Activated naive CD8-positive, alpha-beta T cell (primary cell): ENCODE measurements around the gene AUP1.
"Not testable (repeated sequence)": the region's sequence is repeated elsewhere in the genome, so short reads cannot be mapped to it uniquely, and the experiment has no call there.

ENCODE experiments used
- H3K27ac Mint-ChIP-seq: one replicate; pipeline ENCODE4 v1.8.0; 2021; ENCODE audit warnings: mixed read lengths
- H3K27me3 Mint-ChIP-seq: one replicate; pipeline ENCODE4 v1.8.0; 2021; ENCODE audit warnings: mixed read lengths
- H3K36me3 Mint-ChIP-seq: one replicate; pipeline ENCODE4 v1.8.0; 2021; ENCODE audit warnings: mixed read lengths
- H3K4me1 Mint-ChIP-seq: one replicate; pipeline ENCODE4 v1.8.0; 2021; ENCODE audit warnings: low read depth, mixed read lengths
- H3K4me3 Mint-ChIP-seq: one replicate; pipeline ENCODE4 v1.8.0; 2021; ENCODE audit warnings: mild to moderate bottlenecking, mixed read lengths
- H3K9me3 Mint-ChIP-seq: one replicate; pipeline ENCODE4 v1.8.0; 2021; ENCODE audit warnings: low read depth, mixed read lengths

The AUP1 gene

GRCh38 chr2:74488643-74489481 is 40.6 kb downstream of the AUP1 start:
- H3K36me3 Mint-ChIP-seq: peaks cover 11% of the 10 kb centered on the region

GRCh38 chr2:74486141-74486540 is 43.4 kb downstream of the AUP1 start:
- H3K4me3 Mint-ChIP-seq: no peak overlapping the region
- peaks cover 8% of the 10 kb centered on the region for H3K36me3 Mint-ChIP-seq
- peaks cover 22% of the 10 kb centered on the region for H3K4me1 Mint-ChIP-seq
- no peaks in the 10 kb centered on the region for H3K9me3 Mint-ChIP-seq
- H3K27me3 Mint-ChIP-seq: no peaks in the 10 kb centered on the region
- no peak overlapping the region for H3K27ac Mint-ChIP-seq

More at GRCh38 chr2:74488643-74489481, 40.6 kb downstream of the AUP1 start:
- Mint-ChIP-seq H3K4me1 (peaks cover 8% of the 10 kb centered on the region), H3K9me3 (no peaks in the 10 kb centered on the region), H3K27me3 (no peaks in the 10 kb centered on the region), H3K27ac (no peak overlapping the region), H3K4me3 (no peak overlapping the region)

- Mint-ChIP-seq H3K4me1 (peaks cover 38% of the 10 kb centered on the region), H3K4me3 (peak overlapping the region; percentile 99)
- H3K27ac Mint-ChIP-seq, H3K27me3 Mint-ChIP-seq, H3K36me3 Mint-ChIP-seq, H3K9me3 Mint-ChIP-seq: not testable (repeated sequence)
Observed at GRCh38 chr2:74483675-74484164, 45.8 kb downstream of the AUP1 start.

- Mint-ChIP-seq H3K36me3 (no peaks in the 10 kb centered on the region), H3K4me3 (peak within 1 kb of the TSS; percentile 99)
Observed at GRCh38 chr2:74482801-74483674, 46.5 kb downstream of the AUP1 start, which contains the start of the genes CCDC142 and TTC31. Gene CCDC142, minus strand, starts transcription at chr2:74482998. Its CDS starts 161 bp downstream, at chr2:74482837. Gene TTC31, plus strand, starts transcription at chr2:74483081. Its CDS starts 15 bp downstream, at chr2:74483096.

GRCh38 chr2:74481961-74482800 is 47.3 kb downstream of the AUP1 start:
- H3K4me1 Mint-ChIP-seq: peaks cover 38% of the 10 kb centered on the region
- no peaks in the 10 kb centered on the region for H3K27me3 Mint-ChIP-seq

More at GRCh38 chr2:74482801-74483674, 46.5 kb downstream of the AUP1 start, which contains the start of the genes CCDC142 and TTC31:
- no peaks in the 10 kb centered on the region for H3K9me3 Mint-ChIP-seq
- H3K4me1 Mint-ChIP-seq: peaks cover 38% of the 10 kb centered on the region
- H3K27ac Mint-ChIP-seq: peak within 1 kb of the TSS; percentile 99
- H3K27me3 Mint-ChIP-seq: no peaks in the 10 kb centered on the region

GRCh38 chr2:74481431-74481830 is 48.1 kb downstream of the AUP1 start:
- no peaks in the 10 kb centered on the region for H3K9me3 Mint-ChIP-seq
- peak overlapping the region; percentile 99 for H3K4me3 Mint-ChIP-seq
- peaks cover 36% of the 10 kb centered on the region for H3K4me1 Mint-ChIP-seq
- H3K27ac Mint-ChIP-seq: no peak overlapping the region
- peaks cover 4% of the 10 kb centered on the region for H3K36me3 Mint-ChIP-seq
- no peaks in the 10 kb centered on the region for H3K27me3 Mint-ChIP-seq

More at GRCh38 chr2:74481961-74482800, 47.3 kb downstream of the AUP1 start:
- peaks cover 4% of the 10 kb centered on the region for H3K36me3 Mint-ChIP-seq
- no peaks in the 10 kb centered on the region for H3K9me3 Mint-ChIP-seq
- H3K4me3 Mint-ChIP-seq: peak overlapping the region; percentile 99
- peak overlapping the region; percentile 99 for H3K27ac Mint-ChIP-seq
